Epidermal melanocyte (primary cell): ENCODE data around the gene ZNF236.

ENCODE experiments used
- DNase-seq: peaks from one replicate; pipeline ENCODE4 v3.0.0; 2011; ENCODE audit warnings: low spot score; ENCODE audit not compliant: insufficient read length

The ZNF236 gene

DNA sequence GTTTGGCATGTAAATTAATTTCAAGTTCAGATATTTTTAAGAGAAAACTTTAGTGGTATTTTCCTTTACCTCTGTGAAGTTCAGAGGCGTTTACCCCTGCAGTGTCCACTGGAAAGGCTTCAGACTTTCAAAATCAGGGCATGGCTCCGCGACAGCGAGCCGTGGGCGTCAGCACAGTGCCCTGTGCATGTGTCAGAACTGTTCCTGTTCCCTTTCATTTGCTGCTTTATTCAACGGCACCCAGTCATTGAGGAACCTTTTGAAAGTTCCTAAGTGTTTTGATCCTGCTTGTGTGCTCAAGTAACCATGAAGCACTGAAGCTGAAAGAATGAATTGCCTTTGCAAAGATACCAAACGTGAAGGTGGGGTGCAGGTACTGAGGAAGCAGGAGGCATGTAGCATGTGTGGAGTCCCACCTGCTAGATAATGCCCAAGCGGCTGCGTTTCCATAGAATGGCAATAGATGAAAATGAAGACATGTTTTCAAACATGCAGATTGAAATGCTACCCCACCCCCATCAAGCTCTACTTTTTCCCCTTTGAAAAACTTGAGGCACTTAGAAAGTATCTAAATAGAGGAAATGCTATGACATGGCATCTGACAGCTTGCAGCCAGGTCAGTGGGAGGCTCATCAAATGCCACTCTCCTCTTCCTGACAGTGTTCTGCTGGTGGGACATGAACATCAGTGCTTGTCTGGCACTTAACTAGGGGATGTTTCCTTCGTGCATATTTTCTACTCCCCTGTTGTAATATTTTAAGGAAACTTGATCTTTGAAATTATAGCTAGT is 148.6 kb downstream of the ZNF236 start:
- DNase-seq, result no peak

DNA sequence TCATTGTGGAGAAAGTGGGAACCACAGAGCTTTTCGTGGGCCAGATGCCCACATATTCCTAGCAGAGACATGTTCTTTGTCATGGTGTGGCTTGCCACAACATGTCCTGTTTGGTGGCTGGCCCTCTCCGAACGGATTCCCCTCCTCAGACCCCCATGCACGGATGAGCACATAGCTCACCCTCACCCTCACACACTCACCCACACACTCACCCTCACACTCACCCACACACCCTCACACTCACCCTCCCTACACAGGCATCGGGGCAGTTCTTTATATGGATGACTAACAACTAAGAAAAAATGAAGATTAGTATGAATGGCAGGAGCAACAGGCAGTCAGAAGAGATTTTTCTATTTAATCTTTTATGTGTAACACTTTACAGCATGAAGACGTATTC is 149.9 kb downstream of the ZNF236 start:
- no peak for DNase-seq

DNA sequence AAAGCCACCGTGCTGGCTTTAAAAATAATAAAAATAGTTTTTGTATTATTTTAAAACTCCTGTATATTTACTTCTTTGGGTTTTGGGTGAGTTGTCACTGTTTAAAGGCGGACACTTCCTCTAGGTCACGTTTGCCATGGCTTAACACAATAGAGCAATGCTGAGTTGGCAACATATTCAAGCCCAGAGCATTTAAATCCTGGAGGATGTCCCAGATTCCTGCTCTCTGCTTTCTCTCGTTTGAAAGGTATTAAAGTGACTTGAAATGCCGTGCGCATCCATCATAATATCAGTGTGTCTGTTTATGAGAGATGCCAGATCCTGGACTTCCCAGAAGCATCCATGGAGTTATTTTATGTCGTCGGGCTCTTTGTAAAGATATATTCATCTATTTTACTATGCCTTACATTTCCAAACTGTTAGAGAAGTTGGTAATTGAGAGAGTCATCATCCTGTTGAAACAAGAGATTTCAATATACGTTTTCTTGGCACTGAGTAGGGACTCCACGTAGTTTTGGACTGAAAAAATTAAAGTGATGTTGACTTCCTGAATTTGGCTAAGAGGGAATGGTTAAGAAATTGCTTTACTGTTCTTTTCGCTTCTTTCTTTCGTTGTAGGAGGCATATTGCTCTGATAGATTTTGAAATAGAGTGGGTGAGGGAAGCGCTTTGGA is 150.6 kb downstream of the ZNF236 start:
- no peak for DNase-seq

DNA sequence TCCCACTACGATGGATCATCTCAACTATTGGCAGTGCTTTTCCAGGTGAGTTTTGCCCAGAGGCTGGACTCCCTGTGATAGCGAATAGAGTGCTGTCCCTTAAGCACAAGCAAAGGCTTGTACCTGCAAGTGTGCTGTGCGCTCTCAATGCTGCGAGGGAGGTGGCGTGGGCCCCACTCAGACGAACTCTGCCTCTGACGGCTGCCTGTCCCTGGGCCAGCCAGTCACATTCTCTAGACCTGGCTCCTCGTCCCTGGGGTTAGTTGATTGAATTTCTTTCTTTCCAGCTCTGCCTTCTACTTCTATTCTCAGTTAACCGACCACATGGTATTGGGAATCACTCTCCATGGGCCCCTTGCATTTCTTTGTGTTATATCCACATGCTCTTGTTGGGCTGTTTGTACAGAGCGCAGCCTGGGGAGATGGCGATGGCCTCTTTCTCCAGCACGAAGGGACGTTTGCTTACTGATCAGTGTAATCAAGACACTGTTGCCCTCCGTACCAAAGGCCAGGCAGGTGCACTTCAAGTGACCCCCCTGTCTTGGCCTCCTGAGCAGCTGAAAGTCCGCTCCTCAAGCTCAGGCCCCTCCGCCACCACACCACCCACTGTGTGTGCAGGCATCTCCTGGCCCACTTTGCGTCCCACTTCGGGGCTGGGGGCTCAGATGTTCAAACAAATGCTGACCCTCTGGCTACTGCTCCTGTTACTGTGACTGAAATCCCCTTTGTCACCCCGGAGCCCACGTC is 151.3 kb downstream of the ZNF236 start:
- DNase-seq, result no peak

DNA sequence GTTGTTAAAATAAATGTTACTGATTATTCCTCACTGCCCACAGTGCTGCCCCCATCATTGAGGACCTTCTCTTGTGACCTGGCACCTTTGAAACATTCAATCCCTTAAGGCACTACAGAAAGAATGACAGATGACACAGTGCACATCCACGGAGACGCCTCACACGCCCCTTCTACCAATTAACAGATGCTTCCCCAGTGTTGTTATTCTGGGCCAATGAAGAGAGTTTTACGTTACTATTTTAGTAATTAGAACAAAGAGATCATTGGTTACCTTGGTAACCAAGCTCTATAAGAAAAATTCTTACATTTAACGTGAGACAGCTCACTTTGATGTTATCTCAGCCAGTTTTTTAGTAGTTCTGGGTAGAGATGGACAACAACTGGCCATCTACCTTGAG is 152.0 kb downstream of the ZNF236 start:
- no peak for DNase-seq

DNA sequence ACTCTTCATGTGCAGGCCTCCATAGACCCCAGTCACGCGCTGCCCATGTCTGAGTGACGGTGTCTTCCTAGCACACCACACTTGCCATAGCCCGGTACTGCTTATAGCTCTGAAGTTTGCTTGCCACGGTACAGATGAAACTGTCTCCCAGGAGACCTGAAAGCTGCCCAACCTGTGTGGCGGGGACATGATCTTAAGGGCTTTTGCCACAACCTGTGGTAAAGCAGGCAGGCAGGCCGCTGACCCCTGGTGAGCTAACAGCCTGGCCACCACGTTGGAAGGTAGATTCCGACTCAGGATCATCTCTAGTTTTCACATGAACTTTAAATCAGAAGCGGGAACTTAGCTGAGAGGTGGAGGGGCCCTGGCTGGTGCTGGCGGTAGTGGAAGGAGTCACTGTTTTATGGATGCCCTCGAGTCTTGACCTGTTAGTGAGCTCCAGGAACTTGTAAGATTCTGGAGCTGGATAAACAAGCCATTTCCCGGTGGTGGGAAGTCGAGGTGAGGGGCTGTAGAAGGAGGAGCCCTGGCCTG is 153.3 kb downstream of the ZNF236 start:
- DNase-seq, result no peak

DNA sequence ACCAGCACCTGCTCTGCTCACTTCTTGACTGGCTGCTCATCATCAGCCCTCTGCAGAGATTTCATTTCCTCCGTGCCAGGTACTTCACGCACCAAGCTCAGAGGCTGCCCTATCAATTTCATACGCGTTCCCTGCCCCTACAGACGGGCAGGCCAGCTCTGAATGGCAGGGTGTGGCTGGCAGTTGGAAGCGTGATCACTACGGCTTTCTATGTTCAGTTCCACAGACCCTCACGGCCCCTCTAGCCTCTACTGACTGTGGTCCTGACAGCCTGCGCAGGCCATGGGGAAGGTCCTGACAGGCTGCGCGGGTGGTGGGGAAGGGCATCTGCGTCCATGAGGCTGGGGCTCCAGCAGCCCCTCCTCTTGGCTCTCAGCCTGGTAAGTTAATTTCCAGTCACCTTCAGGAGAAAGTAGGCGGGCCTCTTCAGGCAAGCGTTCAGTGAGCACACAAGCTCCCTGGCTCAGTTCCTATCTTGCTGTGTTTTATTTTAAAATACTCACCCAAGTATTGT is 154.8 kb downstream of the ZNF236 start:
- no peak for DNase-seq

DNA sequence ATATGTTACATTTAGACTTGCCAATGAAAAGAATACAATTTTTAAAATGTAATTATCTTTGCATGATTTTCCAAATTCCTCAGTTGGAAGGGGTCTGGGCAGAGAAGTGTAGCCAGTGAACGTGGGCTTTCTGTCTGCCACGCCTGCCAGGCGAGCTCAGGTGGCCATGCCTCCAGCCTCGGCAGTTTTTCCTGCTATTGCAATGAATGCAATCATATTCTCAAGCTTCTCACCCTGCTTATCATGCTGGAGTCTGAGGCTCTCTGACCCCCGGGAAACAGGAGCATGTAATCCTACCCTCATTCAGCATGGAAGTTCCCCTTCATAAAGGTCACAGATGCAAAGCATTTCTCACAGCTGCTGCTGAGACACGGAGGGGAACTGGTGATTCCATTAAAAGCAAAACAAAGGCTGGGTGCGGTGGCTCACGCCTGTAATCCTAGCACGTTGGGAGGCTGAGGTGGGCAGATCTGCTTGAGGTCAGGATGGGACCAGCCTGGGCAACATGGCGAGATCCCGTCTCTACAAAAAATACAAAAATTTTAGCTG is 155.4 kb downstream of the ZNF236 start:
- no peak for DNase-seq

DNA sequence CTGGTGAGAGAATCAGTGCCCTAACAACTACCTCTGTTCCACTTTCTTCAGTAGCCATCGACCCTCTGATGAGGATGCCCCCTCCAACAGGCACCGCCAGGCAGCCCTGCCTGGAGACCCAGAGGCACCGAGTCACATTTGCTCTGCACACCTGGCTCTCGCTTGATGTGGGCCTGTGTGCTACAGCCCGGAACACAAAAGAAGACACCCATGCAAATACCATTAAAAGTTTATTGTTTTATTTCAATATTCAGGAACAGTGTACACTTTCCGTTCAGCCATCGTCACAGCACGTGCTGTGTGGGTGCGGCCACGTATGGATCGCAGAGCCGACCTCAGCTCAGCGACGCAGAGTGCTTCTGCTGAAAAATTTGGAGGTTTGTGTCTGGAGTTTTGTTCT is 156.3 kb downstream of the ZNF236 start:
- no peak for DNase-seq

DNA sequence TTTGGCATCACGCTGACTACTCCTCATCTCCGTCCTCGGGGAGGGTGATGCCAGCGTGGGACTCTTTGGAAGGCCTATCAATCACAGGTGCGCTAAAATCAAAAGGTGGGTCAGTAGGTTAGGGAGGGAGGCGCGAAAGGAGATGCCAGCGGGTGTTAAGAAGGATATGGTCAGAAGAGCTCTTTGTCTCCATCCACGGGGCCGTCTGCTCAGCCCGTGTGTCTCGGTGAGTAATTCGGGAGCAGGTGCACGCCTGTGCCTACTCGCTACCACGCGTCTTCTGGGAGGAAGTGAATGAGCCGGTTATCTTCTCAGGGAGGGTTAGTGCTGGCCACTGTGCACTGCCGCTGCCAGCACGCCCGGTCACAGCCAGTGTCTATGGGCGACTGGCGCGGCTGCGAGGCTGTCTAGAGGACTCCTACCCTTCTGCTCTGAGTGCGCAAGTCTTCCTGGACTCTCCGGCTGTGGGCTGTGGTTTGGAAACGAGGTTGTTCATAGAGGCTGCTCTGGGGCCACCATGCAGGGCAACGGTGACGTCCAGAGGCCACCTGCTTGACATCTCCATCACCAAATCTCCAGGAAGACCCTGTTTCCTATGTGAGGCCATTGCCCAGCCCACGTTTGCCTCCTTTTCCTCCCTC is 156.9 kb downstream of the ZNF236 start:
- no peak for DNase-seq

DNA sequence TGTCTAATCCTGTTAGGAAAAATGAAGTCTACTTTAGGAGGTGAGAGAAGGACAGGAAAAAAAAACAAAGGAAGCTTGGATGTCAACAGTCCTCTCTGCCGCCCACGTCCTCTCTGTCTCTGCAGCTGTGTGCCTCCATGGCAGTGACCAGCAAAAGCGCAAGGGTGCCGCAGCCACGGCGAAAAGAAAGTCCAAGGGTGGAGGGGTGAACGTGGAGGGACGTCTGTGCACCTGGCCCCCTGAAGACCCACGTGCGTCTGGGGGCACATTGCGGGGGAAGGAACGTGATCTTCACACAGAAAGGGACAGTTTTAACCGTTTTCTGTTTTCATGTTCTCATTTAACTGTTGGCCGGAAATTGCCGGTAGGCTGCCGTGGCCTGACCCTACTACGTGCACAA is 157.5 kb downstream of the ZNF236 start:
- no peak for DNase-seq

DNA sequence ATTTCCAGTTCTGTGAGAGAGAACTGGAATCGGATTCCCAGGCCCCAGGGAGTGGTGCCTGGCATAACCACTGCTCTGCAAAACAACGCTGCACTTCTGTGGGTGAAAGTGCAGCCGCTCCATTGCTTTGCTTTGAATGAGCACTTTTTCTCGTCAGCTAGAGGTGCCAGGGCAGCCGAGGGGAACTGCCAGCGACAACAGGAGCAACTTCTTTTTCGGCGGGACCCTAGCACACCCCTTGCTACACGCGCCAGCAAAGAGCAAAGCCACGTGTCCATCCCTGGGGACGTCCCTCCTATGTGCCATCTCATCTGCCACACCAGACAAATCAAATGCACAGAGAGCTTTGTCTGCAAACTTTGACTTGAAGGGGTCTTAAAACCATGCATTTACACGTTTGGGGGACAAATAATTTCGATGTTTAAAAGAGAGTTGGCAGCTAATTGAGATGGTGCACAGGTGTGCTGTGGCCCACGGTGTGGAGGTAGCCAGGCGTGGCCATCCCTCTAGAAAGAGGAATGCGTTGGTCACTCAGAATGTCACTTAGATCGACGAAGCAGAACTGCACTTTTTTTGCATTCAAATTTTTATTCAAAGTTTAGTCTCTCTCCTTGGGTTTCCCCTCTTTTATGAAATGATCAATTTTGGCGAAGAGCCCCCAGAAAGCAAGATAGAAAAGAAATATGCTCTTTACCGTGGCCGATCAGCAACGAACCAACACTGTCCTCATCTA is 158.5 kb downstream of the ZNF236 start:
- no peak for DNase-seq

DNA sequence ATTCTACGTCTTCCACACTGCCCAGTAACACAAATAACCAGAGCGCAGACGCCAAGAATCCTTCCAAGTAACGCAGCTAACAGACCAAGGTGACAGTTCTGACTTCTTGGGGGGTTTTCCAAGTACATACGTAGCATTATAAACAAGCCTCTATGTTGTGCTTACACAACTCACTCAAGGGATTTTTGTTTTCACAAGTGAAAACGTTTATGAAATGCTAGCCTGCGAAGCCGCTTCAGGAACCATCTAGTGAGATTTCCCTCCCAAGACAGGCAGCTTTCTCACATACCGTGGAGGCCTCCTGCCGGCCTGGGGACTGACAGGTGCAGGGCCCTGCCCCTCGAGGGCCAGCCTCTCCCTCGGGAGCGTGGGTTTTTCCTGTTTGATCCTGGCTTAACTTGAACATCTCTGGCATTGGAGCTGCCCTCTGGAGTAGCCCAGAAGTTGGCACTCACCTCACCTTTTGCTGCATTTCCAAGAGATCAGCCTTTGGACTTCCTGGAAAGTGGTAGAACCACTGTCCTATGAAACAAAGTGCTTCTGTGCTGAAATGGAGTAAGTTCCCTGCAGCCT is 159.1 kb downstream of the ZNF236 start:
- DNase-seq, result no peak

DNA sequence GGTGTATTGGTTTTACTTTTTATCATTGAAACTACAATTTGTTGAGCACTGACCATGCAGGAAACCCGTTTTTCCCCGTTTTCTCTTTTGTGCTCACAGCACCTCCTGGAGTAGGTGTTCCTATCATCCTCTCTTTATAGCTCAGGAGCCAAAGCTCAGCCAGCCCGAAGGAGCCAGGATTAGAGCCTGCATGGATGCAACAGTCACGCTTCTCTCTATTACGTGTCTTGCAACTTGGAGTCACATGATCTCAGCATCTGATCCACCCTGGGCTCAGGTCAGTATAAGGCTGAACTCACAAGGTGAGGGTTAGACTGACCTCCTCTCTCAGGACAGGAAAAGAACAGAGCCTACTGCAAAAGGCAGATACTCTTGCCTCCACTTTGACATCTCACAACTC is 159.7 kb downstream of the ZNF236 start:
- DNase-seq, result no peak

DNA sequence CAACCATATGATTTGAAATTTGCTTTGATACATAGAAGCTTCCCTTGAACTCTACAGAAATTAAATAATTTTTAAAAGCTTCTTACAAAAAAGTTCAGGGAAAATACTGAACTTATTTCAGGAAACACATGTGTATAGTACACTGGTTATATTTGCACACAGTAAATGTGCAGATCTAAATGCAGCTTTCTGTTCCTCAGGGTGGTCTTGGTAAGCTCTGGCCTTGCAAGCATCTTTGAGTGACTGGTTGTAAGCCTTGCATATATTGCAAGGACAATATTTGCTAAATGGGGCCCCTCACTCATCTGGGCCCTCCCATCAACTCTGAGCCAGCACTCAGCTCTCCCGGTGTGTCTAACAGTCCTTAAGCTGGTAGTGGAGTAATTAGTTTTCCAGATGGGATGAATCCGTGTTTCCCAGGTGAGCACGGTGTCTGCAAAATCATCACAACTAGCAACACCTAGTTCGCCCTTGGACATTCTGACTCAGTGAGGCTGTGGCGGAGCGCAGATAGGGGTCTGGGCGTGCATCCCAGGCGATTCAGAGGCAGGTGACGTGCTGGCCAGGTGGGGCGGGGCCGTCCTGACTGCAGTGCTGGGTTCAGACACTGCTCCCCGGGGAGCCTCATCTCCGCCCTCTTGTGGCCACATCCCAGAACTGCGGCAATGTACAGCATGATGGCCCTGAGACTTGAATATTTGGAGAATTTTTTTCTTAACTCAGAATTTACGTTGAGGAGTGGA is 160.7 kb downstream of the ZNF236 start:
- DNase-seq, result peak; percentile 83

DNA sequence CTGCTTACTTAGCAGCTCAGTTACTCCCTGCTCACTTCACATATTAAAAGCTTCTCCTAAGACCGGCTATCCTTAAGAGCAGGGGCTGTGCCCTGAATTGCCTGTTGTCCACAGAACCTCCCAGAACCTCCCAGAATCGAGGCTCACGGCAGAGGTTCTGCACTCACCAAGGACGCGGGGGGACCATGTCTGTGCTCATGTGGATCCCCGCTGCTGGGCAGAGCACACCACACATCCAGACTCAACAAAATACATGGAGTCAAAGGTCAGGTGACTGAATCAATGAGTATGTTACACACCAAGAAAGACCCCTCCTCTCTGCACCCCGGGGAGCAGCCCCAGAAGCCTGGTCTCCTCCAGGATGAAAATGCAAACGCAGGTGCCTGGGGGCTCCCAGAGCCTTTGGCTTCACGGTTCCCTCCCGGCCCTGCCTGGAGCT is 161.3 kb downstream of the ZNF236 start:
- no peak for DNase-seq

DNA sequence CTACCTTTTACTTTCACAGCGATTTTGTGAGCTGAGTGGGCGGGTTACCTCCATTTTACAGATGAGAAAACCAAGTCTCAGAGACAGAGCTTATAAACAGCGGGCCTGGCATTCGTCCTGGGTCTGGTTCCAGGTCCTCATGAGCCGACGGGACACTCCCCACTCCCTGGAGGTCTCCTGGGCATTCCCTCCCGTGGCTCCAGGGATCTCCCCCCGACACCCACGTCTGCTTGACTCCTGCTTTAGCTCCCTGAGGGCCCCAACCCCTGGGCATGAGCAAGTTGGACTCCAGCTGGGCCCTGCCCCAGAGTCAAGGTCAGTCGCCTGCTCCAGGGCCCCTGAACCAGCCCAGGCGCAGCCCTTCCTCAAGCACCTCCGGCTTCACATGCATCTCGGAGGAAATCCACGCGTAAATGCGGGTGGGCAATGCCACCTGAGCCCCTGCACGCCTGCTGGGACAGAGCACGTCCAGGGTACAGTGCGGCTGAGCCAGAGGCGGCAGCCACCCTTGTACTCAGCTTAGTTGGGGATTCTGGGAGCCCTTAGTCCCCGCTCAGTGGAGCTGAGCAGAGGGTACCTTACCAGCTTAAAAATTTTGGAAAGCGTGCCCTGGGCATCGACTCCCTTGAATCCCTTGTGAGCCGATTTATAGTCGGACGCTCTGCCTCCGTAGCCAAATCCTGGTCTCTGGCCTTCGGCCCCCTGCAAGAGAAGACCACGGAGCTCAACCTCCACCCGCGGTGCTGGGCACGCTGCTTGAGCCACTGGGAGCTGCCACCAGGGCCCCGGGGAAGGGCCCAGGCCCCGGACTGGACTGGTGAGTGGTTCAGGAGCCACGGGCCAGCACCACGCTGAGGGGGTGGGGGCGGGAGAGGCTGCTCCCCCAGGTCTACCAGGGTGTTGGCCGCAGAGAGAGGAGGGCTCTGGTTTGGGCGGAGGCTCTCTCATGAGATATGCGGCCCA is 162.1 kb downstream of the ZNF236 start:
- no peak for DNase-seq
